Measurements from ENCODE around the gene GLS.
"Not testable (repeated sequence)": the region's sequence is repeated elsewhere in the genome, so short reads cannot be mapped to it uniquely, and the experiment has no call there.

The GLS gene

GRCh38 chr2:190856985-190857384 is 23.6 kb upstream of the GLS start:
- no peak for DNase-seq (ENCODE audit: low read depth)

GRCh38 chr2:190858817-190859216 is 21.8 kb upstream of the GLS start:
- no peak for DNase-seq (ENCODE audit: low read depth)

- no peak for DNase-seq (ENCODE audit: low read depth)
These were observed 21.0 kb upstream of the GLS start for GRCh38 chr2:190859347-190860297.

GRCh38 chr2:190860985-190861680 is 19.5 kb upstream of the GLS start:
- no peak for DNase-seq (ENCODE audit: low read depth)

- DNase-seq (ENCODE audit: low read depth): not testable (repeated sequence)
These were observed 18.5 kb upstream of the GLS start for GRCh38 chr2:190862128-190862527.

GRCh38 chr2:190862571-190862991 is 18.0 kb upstream of the GLS start:
- DNase-seq (ENCODE audit: low read depth): no peak

GRCh38 chr2:190863946-190864345 is 16.7 kb upstream of the GLS start:
- no peak for DNase-seq (ENCODE audit: low read depth)

- no peak for DNase-seq (ENCODE audit: low read depth)
These were observed 16.2 kb upstream of the GLS start for GRCh38 chr2:190864375-190864774.

- DNase-seq (ENCODE audit: low read depth): no peak
These were observed 13.4 kb upstream of the GLS start for GRCh38 chr2:190867212-190867611.

- DNase-seq (ENCODE audit: low read depth): no peak
These were observed 12.8 kb upstream of the GLS start for GRCh38 chr2:190867832-190868231.

- DNase-seq (ENCODE audit: low read depth): no peak
These were observed 10.9 kb upstream of the GLS start for GRCh38 chr2:190869721-190870120.

- not testable (repeated sequence) for DNase-seq (ENCODE audit: low read depth)
These were observed 7.2 kb upstream of the GLS start for GRCh38 chr2:190873451-190873850.

GRCh38 chr2:190875891-190876290 is 4.7 kb upstream of the GLS start:
- no peak for DNase-seq (ENCODE audit: low read depth)

GRCh38 chr2:190876631-190877030 is 4.0 kb upstream of the GLS start:
- DNase-seq (ENCODE audit: low read depth): no peak

- DNase-seq (ENCODE audit: low read depth): no peak
These were observed 3.2 kb upstream of the GLS start for GRCh38 chr2:190877436-190877835.

GRCh38 chr2:190879474-190880377 is 895 bp upstream of the GLS start:
- DNase-seq (ENCODE audit: low read depth): peak; percentile 52

- no peak for DNase-seq (ENCODE audit: low read depth)
These were observed 520 bp downstream of the GLS start for GRCh38 chr2:190881084-190881597.

- DNase-seq (ENCODE audit: low read depth): peak; percentile 65
These were observed 1.2 kb downstream of the GLS start for GRCh38 chr2:190881598-190882410.

- no peak for DNase-seq (ENCODE audit: low read depth)
These were observed 1.8 kb downstream of the GLS start for GRCh38 chr2:190882411-190882766.

- no peak for DNase-seq (ENCODE audit: low read depth)
These were observed 2.4 kb downstream of the GLS start for GRCh38 chr2:190882856-190883582.
